Activated CD8-positive, alpha-beta memory T cell treated with anti-CD3 and anti-CD28 coated beads, Interleukin-2, amount 50 U/mL, for 4 hours (primary cell): ENCODE data around the gene PPM1N.

Experiments used
- DNase-seq: peaks from one replicate; pipeline ENCODE4 v3.0.0-alpha.2; 2020

Gene PPM1N, protein sequence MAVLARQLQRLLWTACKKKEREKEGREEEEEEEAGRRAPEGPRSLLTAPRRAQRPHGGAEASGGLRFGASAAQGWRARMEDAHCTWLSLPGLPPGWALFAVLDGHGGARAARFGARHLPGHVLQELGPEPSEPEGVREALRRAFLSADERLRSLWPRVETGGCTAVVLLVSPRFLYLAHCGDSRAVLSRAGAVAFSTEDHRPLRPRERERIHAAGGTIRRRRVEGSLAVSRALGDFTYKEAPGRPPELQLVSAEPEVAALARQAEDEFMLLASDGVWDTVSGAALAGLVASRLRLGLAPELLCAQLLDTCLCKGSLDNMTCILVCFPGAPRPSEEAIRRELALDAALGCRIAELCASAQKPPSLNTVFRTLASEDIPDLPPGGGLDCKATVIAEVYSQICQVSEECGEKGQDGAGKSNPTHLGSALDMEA

DNA sequence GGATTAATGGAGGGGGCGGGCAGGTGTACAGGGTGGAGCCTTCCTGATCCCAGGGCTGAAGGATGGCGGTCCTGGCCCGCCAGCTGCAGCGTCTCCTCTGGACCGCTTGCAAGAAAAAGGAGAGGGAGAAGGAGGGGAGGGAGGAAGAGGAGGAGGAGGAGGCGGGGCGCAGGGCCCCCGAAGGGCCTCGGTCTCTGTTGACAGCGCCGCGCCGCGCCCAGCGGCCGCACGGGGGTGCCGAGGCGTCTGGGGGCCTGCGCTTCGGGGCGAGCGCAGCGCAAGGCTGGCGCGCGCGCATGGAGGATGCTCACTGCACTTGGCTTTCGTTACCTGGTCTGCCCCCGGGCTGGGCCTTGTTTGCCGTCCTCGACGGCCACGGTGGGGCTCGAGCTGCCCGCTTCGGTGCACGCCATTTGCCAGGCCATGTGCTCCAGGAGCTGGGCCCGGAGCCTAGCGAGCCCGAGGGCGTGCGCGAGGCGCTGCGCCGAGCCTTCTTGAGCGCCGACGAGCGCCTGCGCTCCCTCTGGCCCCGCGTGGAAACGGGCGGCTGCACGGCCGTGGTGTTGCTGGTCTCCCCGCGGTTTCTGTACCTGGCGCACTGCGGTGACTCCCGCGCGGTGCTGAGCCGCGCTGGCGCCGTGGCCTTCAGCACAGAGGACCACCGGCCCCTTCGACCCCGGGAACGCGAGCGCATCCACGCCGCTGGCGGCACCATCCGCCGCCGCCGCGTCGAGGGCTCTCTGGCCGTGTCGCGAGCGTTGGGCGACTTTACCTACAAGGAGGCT, at the start of gene PPM1N:
Gene PPM1N, plus strand, starts transcription at position 33 of the 785 bp plus-strand sequence. Its CDS starts 30 bp downstream, at position 63.
- peak; percentile 73 for DNase-seq

DNA sequence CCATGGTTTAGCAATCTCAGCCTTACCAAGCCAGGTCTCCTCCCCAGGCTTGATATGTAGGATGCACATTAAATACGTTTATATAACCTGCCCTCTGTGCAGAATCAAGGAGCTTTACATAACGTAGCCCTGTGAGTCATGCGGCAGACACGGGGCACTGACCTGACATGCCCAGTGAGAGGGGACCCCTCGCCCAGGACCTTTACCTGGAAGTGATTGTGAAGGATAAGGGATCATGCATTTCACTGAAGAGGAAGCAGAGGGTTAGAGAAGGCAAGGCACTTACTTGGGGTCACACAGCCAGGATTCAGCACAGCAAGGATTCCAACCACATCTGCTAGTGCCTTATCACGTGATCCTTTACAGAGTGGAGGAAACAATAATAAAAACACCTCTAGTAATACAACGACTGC, 49.4 kb upstream of the PPM1N start:
- DNase-seq: no peak

DNA sequence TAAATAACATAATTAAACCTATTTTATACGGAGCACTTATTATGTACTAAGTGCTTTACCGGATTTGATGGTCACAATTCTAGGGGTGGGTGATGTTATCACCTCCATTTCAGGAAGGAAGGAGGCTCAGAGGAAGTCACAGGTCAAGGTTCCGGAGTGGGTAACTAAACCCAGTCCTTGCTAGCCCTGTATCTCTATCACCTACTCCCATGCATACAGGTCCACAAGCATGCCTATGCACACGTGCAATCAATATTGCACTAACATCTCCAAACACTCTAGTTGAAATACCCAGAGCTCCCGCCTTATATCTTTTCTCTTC, 48.3 kb upstream of the PPM1N start:
- no peak for DNase-seq

DNA sequence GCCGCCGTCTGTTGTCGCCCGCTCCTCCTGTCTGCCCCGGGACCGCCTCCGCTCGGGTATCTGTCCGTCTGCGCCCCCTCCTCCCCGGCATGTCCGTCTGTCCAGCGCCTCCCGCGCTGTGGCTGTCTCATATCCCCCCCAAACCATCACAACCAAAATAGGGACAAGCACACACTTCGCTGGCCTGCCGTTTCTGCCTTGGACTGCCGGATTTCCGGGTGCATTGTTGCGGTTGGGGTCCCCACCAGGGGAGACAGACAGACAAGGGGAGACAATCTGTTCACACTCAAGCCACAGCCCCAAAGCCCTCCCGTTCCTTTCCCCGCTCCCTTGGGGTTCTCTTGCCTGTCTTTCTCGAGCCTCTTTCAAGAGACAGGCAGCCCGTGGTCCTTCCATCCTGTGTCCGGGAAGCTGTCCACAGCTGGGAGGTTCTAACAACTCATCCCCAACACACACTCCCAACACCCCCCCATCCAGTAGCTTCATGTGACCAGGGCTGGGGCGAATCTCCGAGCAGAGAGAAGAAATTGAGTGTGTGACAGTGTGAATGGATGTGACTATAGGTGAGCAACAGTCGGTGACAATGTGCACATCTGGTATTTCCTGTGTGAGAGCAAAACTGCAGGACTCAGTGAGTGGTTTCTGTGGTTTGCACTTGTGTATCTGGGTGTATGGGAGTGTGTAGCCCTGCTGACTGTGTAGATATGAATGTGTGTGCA, 47.0 kb upstream of the PPM1N start:
- peak; percentile 32 for DNase-seq

DNA sequence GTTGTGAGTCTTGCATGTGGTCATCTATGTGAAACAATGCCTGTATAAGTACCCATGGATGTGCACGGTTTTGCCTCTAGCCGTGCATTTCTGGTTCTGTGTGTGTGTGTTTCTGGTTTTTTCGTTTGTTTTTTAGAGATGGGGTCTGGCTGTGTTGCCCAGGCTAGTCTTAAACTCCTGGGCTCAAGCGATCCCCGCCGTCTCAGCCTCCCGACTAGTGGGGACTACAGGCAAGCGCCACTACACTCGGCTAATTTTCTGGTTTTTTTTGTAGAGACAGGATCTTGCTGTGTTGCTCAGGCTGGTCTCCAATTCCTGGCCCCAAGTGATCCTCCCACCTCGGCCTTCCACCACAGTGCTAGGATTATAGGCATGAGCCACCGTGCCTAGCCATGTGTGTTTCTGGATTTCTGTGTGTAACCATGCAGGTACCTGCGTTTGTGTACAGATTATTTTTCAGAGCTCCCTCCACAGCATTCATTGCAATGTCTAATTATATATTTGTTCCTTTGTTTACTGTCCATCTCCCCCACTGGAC, 46.3 kb upstream of the PPM1N start:
- no peak for DNase-seq

DNA sequence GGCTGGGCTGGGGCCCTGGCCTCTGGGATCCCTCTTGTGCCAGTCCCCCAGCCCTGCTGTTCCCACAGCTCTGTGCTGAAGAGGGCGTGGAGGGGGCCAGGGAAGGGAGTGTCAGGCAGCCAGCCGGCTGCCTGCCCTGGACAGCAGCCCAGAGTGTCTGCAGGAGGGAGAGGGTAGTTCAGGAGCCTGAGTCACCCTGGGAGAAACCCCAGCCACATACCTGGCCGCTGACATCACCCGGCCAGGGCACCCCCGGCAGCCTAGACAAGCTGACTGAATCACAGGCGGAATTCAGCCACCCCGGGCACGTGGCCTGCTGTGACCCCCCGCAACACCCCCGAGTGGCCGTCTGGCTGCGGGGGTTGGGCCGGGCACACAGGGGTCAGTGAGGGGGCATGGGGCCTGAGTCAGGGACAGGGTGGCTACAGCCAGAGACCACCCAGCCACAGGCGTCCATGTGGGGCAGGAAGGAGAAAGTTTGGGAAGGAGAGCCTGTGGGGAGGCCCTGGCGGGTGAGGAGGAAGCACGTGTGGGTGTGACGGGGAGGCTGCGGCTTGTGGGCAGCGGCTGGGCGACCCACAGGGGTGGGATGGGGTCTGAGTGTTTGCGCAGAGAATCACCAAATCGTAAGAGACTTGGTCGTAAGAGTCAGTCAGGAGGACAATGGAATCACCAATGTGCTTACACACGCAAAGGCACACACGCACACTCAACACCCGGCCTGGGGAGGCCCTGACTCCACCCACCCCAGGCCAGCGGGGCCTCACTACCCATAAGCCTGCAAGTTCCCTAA, 42.3 kb upstream of the PPM1N start:
- DNase-seq: peak; percentile 75

DNA sequence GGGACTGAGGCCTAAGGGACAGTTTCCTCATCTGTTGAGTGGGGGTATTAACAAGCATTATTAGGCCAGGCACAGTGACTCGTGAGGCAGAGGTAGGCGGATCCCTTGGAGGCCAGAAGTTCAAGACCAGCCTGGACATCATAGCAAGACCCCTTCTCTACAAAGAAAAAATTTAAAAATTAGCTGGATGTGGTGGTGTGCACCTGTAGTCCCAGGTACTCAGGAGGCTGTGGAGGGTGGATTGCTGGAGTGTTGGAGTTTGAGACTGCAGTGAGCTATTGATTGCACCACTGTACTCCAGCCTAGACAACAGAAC, 41.8 kb upstream of the PPM1N start:
- no peak for DNase-seq

DNA sequence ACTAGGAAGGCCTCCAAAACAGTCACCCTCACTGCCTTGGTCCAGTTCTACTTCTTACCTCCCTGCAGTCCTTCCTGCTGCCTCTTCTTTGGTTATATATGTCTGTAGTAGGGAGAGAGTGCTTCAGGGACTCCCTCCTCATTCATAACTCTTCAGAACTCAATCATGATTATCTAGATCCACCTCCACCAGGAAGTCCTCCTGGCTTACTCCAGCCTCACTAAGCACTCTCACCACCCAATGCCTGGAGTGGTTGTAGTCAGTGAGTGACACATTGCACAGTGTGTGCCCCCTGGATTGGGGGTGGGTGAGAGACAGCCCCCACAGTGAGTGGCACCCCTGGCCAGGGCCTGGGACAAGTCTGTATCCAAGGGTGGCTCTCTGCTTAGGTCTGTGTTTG, 40.5 kb upstream of the PPM1N start:
- no peak for DNase-seq

DNA sequence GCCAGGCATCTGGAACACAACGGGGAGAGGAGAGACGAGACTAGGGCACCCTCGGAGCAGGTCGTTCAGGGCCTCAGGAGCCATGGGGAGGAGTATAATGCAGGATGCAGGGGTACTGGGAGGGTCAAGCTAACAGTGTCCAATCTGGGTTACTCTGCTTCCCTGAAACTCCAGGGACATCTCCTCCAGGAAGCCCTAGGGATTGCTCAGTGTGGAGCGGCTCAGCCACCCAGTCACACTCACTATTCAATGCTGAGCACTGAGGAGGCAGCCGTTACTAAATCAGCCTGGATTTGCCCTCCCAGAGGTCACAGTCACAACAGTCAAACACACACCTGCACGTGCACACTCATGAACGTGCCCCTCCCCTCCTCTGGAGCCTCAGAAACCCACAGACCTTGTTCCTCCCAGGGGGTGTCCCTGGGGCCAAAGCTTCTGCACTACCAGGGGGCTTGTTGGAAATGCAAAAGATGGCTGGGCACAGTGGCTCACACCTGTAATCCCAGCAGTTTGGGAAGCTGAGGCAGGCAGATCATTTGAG, 37.4 kb upstream of the PPM1N start:
- no peak for DNase-seq

DNA sequence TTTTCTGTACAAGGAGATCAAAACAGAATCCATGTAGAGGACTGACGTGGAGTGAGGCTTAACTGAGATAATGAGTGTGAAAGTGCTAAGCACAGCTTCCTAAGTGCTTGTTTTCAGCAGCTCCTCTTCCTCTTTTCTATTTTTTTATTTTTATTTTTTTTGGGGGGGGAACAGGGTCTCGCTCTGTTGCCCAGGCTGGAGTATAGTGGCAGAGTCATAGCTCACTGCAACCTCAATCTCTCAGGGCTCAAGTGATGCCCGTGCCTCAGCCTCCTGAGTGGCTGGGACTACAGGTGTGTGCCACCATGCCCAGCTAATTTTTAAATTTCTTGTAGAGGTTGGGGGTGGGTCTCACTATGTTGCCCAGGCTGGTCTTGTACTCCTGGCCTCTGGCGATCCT, 36.1 kb upstream of the PPM1N start:
- no peak for DNase-seq

DNA sequence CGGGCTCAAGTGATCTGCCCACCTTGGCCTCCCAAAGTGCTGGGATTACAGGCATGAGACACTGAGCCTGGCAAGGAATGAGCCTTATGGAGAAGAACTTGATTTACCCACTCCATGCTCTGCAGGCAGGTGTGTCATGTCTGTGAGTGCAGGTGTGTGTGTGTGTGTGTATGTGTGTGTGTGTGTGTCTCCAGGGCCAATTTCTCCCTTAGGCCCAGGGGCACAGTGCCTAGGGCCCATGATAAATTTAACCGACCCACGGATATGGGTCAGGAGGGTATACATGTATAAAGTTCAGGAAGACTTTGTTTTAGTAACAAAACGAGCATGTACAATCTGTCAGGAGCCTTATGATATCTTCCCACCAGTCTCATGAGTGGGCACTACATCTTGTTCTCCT, 35.0 kb upstream of the PPM1N start:
- DNase-seq: no peak

DNA sequence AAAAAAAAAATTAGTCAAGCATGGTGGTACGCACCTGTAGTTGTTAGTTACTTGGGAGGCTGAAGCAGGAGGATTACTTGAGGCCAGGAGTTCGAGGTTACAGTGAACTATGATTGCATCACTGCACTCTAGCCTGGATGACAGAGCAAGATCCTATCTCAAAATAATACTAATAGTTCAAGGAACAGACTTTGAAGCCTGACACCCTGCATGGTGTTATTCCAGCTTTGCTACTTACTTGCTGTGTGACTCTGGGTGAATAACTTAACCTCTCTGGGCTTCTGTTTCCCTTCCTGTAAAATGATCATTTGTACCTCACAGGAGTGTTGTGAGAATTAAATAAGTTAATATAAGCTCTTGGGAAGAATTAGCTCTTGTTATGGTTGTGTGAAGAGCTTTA, 34.0 kb upstream of the PPM1N start:
- DNase-seq: no peak

DNA sequence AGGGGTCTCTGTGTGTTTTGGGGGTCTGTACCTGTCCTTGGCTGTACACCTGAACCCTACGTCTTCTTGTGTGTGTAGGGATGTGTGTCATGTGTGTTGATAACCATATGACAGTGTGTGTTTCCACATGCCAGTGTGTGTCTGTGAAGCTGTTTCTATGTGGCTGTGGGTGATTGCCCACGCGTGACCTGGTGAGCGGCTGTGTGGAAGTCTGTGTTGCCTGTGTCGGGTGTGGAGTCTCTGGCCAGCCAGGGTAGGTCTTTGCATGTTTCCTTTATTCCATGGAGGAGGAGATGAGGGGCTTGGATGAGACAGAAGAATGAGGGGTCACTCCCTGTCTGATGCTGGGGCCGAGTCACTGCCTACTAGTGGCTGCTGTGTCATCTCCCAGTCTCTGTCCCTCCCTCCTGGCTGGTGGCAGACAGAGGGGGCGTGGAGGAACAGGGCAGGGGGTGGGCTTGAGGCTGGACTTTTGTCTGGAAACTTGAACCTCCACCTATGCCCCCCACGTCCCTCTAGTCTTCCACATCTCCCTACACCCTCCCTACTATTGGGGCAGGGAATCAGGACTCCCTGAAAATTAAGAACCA, 33.3 kb upstream of the PPM1N start:
- no peak for DNase-seq

DNA sequence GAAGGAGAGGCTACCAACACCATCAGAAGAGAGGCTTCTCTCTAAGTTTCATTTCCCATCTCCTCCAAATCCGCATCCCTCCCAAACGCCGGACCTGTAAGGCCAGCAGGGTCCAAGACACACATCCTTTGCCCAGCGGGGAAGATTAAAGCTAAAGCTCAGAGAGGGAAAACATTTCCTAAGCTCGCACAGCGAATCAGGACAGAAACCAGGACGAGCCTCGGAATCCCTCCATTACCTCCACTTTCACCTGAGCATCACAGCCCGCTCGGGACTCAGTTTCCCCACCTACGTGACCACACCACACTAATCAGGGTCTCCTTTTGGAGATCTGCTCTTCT, 31.2 kb upstream of the PPM1N start:
- no peak for DNase-seq

DNA sequence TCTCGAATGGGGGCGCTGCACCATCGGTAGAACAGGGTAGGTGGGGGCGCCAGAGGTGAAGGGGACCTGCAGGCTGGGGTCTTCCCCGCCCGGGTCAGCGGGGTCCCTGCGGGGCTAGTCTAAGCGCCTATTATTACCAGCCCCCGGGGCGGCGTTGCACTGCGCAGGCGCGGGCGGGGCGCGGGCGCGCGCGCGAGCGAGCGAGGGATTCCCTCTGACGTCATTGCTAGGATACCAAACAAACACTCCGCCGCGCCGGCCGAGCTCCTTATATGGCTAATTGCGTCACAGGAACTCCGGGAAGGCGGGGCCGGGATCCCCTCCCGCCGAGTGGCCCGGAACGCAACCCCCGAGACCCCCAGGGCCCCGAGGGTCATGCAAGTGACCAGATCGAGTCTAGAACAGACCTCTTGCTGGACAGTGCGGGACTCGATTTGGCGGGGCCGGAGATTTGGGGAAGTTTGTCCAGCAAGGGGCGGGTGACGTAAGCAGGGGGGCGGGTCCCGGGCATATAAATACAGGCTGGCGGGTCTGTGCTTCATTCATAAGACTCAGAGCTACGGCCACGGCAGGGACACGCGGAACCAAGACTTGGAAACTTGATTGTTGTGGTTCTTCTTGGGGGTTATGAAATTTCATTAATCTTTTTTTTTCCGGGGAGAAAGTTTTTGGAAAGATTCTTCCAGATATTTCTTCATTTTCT, 30.6 kb upstream of the PPM1N start, which contains the start of gene FOSB:
Gene FOSB, plus strand, starts transcription at position 541 of the 703 bp plus-strand sequence. CDS start 591 bp downstream, outside the sequence.
- peak; percentile 91 for DNase-seq

DNA sequence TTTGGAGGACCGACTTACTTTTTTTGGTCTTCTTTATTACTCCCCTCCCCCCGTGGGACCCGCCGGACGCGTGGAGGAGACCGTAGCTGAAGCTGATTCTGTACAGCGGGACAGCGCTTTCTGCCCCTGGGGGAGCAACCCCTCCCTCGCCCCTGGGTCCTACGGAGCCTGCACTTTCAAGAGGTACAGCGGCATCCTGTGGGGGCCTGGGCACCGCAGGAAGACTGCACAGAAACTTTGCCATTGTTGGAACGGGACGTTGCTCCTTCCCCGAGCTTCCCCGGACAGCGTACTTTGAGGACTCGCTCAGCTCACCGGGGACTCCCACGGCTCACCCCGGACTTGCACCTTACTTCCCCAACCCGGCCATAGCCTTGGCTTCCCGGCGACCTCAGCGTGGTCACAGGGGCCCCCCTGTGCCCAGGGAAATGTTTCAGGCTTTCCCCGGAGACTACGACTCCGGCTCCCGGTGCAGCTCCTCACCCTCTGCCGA, 30.0 kb upstream of the PPM1N start:
- DNase-seq: peak; percentile 42

DNA sequence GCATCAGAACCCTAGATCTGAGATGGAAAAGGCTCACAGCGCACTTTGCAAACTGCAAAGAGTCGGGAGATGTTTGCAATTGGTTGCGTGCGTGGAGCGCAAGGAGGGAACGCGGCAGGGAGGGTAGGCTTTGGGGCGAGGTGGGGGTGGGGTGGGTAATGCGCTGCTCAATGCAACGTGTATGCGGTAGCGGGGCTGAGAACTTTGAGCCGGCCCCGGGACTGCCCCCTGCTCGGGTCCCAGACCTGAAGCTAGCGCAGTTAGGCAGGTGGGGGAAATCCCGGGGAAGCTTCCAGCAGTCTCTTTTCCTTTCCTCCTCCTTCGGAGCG, 29.5 kb upstream of the PPM1N start:
- DNase-seq: no peak

DNA sequence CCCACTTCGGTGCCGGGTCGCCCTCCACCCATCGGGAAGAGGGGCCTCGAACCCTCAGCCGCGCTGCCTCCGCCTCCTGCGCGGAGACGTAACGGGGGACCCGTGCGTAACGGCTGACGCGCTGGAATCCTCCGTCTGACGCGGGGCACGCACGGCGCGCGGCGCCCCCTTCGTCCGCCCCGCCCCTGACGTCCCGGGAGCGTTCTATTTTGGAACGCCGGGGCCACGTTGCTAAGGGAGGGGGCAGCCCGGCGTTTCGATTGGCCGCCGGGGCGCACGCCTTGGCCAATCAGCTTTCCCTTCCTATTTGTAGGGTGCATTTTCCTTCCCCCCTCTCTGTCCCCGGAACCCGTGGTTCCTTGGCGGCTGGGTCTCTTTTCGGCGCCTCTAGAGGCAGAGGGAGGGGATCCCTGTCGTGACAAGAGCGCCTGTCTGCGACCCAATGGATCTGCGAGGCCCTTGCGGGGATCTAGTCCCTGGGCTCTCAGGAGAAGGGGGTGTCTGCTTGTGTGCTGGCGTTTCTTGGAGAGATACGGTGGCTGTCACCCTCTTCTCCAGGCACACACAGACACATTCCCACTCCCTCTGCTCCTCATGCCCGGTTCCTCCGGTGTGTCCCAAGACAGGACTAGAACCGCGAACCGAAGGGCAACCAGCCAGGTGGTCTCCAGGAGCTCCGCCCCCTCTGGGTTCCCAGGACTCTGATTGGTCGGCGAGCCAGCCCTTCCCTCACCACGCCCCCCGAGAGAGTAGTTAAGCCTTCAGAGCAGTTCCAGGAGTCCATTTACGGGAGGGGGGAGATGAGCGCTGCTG, 28.9 kb upstream of the PPM1N start:
- DNase-seq: peak; percentile 92

DNA sequence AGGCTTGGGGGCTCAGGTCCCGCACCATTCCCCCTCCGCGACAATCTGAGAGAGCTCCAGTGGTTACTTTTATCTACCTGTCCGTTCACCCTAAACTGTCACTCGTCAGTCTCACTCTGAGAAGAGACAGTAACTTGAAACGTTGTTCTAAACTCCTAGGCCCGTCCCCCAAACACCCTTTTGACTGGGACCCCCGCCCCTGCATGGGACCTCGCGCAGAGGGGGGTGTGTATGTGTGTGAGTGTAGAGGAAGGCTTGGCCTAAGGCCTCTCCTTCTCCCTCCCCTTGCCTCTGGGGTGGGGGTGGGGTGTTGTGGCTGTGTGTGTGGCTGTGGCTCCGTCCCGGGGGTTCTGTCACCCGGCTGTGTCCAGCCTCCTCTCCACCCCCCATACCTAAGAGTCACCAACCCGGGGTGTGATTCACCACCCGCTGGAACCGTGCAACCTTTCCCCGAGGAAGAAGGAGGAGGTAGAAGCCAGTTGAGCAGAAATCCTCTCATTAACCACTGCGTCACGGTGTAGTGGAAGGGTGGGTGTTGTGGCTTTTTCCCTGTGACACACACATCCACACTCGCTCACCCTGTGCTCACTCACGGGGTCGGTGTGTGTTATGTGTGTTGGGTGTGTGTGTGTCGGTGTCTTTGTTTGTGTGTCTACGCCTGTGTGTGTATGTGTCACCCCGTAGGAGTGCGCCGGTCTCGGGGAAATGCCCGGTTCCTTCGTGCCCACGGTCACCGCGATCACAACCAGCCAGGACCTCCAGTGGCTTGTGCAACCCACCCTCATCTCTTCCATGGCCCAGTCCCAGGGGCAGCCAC, 28.1 kb upstream of the PPM1N start:
- DNase-seq: no peak

DNA sequence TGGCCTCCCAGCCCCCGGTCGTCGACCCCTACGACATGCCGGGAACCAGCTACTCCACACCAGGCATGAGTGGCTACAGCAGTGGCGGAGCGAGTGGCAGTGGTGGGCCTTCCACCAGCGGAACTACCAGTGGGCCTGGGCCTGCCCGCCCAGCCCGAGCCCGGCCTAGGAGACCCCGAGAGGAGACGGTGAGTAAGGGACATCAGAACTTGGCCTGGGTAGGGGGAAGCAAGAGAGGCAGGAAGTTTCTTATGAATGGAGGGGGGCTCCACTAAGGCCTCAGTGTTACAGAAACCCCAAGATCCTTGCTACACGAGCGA, 27.5 kb upstream of the PPM1N start:
- no peak for DNase-seq
